GM12891 (cell line): ENCODE results near the gene B9D2.
"Not testable (repeated sequence)": the region's sequence is repeated elsewhere in the genome, so short reads cannot be mapped to it uniquely, and the experiment has no call there.

Experiments used
- DNase-seq: peaks from one replicate; pipeline ENCODE4 v3.0.0; 2011; ENCODE audit warnings: low spot score; ENCODE audit not compliant: insufficient read length
- FAIRE-seq: peaks from 2 replicates; lab custom pipeline; 2011; peaks lifted over from hg19 to GRCh38; lab: Jason Lieb, UNC
- PAX5 ChIP-seq: IDR thresholded peaks from 2 replicates; pipeline ENCODE4 v1.6.1; 2011; ENCODE audit warnings: low read length, moderate library complexity, mild to moderate bottlenecking; ENCODE audit not compliant: insufficient read depth, severe bottlenecking
- POLR2A ChIP-seq: IDR thresholded peaks from 2 replicates; pipeline ENCODE4 v1.6.1; 2011; ENCODE audit warnings: low read depth, low read length, control low read depth
- POLR2AphosphoS5 ChIP-seq: IDR thresholded peaks from 2 replicates; pipeline ENCODE4 v1.6.1; 2011; ENCODE audit warnings: low read depth, low read length, control low read depth
- POU2F2 ChIP-seq: IDR thresholded peaks from 2 replicates; pipeline ENCODE4 v1.6.1; 2011; ENCODE audit warnings: low read depth, mild to moderate bottlenecking, control low read depth, low read length, moderate library complexity
- SPI1 ChIP-seq: IDR thresholded peaks from 2 replicates; pipeline ENCODE4 v1.6.1; 2011; ENCODE audit warnings: low read depth, low read length, control low read depth
- TAF1 ChIP-seq: IDR thresholded peaks from 2 replicates; pipeline ENCODE4 v1.6.1; 2011; ENCODE audit warnings: low read depth, low read length, control low read depth

B9D2 gene

DNA sequence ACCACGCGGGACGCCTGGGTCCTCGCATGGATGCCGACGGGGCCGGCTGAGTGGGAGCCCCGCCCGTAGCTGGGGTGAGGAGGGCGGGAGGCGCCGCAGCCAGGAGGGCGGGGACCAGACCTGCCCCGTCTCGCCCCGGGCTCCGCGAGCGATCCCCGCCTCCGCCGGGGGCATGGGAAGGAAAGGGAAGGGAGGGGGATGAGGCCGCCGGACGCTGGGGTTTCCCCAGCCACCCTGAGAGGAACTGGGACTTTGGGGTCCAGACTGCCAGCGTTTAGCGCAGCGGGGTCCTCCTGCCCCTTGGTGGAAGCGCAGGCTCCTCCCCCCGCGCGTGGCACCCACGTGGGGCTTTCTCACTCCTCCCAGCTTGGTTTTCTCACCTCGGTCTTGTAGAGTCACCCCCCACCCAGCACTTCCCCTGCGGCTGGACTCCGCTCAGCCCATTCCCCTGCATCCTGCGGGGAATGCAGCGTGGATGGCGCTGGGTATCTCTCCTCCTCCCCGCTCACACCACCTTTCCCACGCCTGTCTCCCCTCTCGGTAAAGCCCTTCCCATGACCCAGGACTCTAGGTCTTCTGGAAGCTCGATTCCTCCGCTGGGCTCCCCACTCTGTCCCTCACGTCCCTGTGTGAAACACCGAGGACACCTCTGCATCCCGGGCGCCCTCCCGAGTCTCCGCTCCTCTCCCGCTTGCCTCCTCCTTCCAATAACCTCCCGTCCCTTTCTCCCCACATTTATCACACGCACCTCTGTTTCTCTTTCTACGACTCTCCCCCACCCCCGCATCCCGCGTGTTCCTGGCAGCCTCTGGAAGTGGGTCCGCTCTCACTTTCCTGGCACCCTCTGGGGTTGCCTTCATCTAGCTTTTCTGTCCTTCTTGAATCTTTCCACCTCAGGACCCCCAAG lies 12.4 kb downstream of the B9D2 start:
- TF ChIP-seq POU2F2 (0 out of 2 replicates have a peak, but pooled peaks have one; percentile 4), SPI1 (peak; percentile 81), PAX5 (no peak), POLR2A (peak; percentile 57; the same call in 1 of the 2 replicates), TAF1 (no peak), POLR2AphosphoS5 (0 out of 2 replicates have a peak, but pooled peaks have one; percentile 63)
- peak; percentile 88 for FAIRE-seq
- peak; percentile 81 for DNase-seq

DNA sequence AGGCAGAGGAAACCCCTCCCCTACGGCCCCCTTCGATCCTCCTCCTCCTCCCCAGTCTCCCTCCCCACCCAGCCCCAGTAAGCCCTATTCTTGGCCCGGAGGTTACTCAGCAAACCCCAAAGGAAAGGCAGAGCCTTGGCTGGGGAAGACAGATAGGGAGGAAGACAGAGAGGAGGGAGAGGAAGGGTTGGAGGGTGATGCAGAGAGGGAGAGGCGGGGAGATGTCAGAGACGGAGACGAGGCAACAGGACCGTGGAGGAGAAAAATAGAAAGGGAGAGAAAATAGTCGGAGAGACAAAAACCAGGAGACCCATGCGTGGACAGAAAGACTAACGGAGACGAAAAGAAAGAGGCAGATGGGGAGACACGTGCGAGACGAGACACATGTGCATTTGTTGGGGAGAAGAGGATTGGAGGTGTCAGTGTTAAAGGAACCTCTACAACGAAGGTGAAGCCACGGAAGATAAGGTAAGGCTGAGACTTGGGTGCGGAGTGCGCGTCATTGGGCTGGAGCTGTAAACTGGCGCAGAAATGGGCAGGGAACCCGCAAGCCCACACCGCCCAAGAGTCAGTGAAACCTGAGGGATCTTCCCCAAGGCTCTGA lies 13.1 kb downstream of the B9D2 start:
- TF ChIP-seq SPI1 (no peak), PAX5 (no peak), POU2F2 (0 out of 2 replicates have a peak, but pooled peaks have one; percentile 5)

DNA sequence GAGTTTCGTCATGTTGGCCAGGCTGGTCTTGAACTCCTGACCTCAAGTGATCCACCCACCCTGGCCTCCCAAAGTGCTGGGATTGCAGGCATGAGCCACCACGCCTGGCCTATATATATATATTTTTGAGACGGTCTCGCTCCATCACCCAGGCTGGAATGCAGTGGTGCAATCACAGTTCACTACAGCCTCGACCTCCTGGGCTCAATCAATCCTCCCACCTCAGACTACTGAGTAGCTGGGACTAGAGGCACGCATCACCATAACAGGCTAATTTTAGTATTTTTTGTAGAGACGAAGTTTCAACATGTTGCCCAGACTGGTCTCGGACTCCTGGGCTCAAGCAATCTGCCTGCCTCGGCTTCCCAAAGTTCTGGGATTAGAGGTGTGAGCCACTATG lies 17.0 kb downstream of the B9D2 start:
- not testable (repeated sequence) for FAIRE-seq, DNase-seq

More for the DNA sequence above, 13.1 kb downstream of the B9D2 start:
- DNase-seq (no peak), FAIRE-seq (no peak)

DNA sequence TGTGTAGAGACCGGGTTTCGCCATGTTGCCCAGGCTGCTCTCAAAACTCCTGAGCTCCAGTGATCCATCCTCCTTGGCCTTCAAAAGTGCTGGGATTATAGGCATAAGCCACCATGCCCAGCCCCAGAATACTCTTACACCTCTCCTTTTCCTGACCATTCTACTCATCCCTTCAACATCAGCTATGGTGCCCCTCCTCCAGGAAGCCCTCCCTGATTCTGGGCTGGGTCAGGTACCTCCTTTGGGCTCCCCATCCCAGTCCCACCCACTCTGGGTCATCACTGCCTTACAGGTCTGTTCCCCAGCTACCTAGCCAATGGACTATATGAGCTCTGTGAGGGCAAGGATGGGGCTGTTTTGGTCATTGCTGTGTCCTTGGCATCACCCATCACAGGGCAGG lies 19.8 kb downstream of the B9D2 start:
- no peak for FAIRE-seq
- DNase-seq = no peak
- no peak for TF ChIP-seq SPI1
- TF ChIP-seq PAX5 = no peak
- TF ChIP-seq TAF1 = no peak
- no peak for TF ChIP-seq POU2F2
- TF ChIP-seq POLR2AphosphoS5 = no peak
- TF ChIP-seq POLR2A = no peak

DNA sequence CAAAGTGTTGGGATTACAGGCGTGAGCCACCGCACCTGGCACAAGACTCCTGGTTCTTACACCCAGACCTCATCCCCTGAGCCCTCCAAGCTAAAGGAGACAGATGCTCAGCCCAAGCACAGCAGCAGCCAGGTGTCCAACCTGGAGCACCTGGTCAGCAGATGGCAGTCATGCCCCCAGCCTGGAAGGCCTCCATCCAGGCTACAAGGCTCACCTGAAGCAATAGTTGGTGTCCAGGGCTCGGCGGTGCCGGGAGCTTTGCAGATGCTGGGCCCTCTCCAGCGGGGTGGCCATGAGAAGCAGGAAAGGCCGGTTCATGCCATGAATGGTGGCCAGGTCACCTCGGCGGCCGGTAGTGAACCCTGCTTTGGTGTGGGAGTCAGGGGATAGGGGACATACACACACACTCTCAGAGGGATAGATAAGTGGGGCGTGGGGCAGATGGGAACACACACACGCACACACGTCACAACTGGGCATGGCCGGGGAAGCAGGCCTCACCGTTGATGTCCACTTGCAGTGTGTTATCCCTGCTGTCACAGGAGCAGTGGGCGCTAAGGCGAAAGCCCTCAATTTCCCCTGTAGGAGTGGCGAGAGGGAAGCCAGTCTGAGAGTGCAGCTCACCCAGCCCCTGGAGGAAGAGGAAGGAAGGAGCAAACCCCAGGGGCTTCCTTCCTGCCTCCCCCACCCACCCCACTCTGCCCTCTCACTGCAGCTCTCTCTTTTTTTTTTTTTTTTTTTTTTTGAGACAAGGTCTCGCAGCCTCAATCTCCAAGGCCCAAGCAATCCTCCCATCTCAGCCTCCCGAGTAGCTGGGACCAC lies 22.1 kb downstream of the B9D2 start:
- no peak for DNase-seq
- TF ChIP-seq POU2F2 = no peak
- TF ChIP-seq TAF1 = no peak
- no peak for TF ChIP-seq POLR2A
- TF ChIP-seq POLR2AphosphoS5 = no peak
- TF ChIP-seq SPI1 = no peak
- no peak for TF ChIP-seq PAX5
- no peak for FAIRE-seq

DNA sequence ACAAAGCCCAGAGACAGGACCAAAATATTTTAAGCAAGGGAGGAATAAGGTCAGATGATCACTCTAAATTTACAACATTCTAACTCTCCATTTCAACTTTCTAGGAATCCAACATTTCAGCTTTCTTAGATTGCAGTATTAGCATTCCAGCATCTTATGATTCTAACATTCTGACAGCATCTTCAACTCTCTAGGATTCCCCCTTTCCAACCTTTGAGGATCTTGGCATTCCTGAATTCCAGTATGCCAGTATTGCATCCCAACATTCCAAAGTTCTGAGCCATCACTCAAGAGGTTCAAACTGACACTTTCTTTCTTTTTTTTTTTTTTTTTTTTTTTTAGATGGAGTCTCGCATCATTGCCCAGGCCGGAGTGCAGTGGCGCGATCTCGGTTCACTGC lies 24.0 kb downstream of the B9D2 start:
- FAIRE-seq (no peak), DNase-seq (no peak)
- TF ChIP-seq POU2F2 (no peak), PAX5 (no peak), POLR2AphosphoS5 (no peak), TAF1 (no peak), POLR2A (no peak), SPI1 (no peak)

DNA sequence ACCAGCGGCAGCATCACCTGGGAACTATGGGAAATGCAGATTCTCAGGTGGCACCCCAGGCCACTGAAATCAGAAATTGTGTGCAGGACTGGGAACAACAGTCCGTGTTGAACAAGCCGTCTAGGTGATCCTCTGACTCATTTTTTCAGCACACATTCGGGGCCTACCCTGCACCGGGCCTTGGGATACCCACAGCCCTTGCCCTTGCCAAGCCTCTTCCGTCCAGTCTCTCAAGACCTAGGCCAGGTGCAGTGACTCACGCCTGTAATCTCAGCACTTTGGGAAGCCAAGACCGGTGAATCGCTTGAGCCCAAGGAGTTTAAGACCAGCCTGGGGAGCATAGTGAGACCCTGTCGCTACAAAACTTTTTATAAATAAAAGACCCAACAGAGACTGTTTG lies 28.5 kb downstream of the B9D2 start:
- no peak for TF ChIP-seq SPI1
- FAIRE-seq = no peak

DNA sequence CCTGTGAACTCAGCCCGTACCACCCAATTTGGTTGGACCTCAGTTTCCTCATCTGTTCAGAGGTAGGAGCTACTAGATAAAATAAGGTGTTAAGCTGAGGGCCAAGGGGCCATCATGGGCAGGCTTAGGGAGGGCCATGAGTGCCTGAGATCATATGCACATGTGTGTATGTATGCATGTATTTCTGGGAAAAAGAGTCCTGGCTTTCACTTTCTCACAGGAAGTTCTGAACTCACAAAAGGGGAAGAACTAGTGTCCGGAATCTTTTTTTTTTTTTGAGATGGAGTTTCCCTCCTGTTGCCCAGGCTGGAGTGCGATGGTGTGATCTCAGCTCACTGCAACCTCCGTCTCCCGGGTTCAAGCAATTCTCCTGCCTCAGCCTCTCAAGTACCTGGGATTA lies 29.2 kb downstream of the B9D2 start:
- TF ChIP-seq POLR2A (0 out of 2 replicates have a peak, but pooled peaks have one; percentile 21), PAX5 (no peak)
- DNase-seq (no peak), FAIRE-seq (no peak)

More for the DNA sequence above, 28.5 kb downstream of the B9D2 start:
- no peak for DNase-seq

DNA sequence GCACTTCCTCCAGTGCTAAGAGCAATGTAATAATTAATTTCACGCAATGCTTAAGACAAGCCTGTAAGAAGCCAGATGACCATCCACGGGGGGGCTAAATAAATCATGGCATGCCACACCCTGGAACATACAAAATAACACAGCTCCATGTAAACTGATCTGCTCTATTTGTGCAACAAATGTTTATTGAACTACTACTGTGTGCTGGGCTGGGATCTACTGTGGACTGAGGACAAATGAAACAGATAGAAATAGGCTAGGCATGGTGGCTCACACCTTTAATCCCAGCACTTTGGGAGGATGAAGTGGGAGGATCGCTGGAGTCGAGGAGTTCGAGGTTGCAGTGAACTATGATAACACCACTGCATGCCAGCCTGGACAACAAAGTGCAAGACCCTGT lies 31.5 kb downstream of the B9D2 start:
- FAIRE-seq (no peak), DNase-seq (no peak)
- TF ChIP-seq SPI1 (no peak), TAF1 (no peak), POLR2AphosphoS5 (no peak), POU2F2 (no peak), POLR2A (no peak), PAX5 (no peak)
